CD4-positive, alpha-beta memory T cell (primary cell): Measurements from ENCODE around the gene DZIP1L. TPM values are rescaled to one million over a fixed set of nuclear protein-coding genes. Genes with fewer than 3 reads are reported as not detected.

Experiments used
- CTCF ChIA-PET: fragments of 350-600 bp; sonication (Branson Sonifier 250); formaldehyde crosslinking; loops from one replicate; lab custom pipeline; 2021; ENCODE audit warnings: inconsistent platforms; ENCODE audit not compliant: partially characterized antibody; lab: Charles Lee
- POLR2A ChIA-PET: fragments of 350-600 bp; sonication (Branson Sonifier 250); formaldehyde crosslinking; loops from one replicate; lab custom pipeline; 2021; ENCODE audit not compliant: partially characterized antibody; lab: Charles Lee
- DNase-seq, 5 donors: peaks; one replicate each; pipeline versions ENCODE4 v3.0.0 to v3.0.0-alpha.2; 2020 to 2022; ENCODE audit warnings: mixed read lengths in 1 of 5
- H3K27ac ChIP-seq: one replicate; pipeline ENCODE4 v1.7.0; 2013; ENCODE audit warnings: low read depth, low read length
- H3K27me3 ChIP-seq: 2 replicates; pipeline ENCODE4 v1.7.0; 2013; ENCODE audit warnings: mild to moderate bottlenecking, low read length, moderate library complexity; ENCODE audit not compliant: insufficient read depth
- H3K36me3 ChIP-seq: 2 replicates; pipeline ENCODE4 v1.7.0; 2013; ENCODE audit warnings: mild to moderate bottlenecking, low read length, moderate library complexity; ENCODE audit not compliant: insufficient read depth
- H3K4me1 ChIP-seq: 2 replicates; pipeline ENCODE4 v1.7.0; 2013; ENCODE audit warnings: mild to moderate bottlenecking, low read length, moderate library complexity; ENCODE audit not compliant: insufficient read depth
- H3K4me3 ChIP-seq, 2 donors: one replicate each; pipeline ENCODE4 v1.7.0; 2013; ENCODE audit warnings: low read length in 2 of 2, mild to moderate bottlenecking in 1 of 2
- H3K9me3 ChIP-seq, 2 donors: one replicate each; pipeline ENCODE4 v1.7.0; 2013; ENCODE audit warnings: low read length in 2 of 2, control low read depth in 1 of 2; ENCODE audit not compliant: control insufficient read depth in 1 of 2
- H3K27ac Mint-ChIP-seq, 7 donors: one replicate each; pipeline ENCODE4 v1.8.0; 2020 to 2021; ENCODE audit warnings: mixed read lengths in 7 of 7, mild to moderate bottlenecking in 6 of 7, inconsistent platforms in 3 of 7, moderate library complexity in 3 of 7
- H3K27me3 Mint-ChIP-seq, 2 donors: one replicate each; pipeline ENCODE4 v1.8.0; 2020 to 2021; ENCODE audit warnings: mixed read lengths in 2 of 2
- H3K36me3 Mint-ChIP-seq, 2 donors: one replicate each; pipeline ENCODE4 v1.8.0; 2020 to 2021; ENCODE audit warnings: mixed read lengths in 2 of 2, inconsistent platforms in 1 of 2, mild to moderate bottlenecking in 1 of 2
- H3K4me1 Mint-ChIP-seq, 4 donors: one replicate each; pipeline ENCODE4 v1.8.0; 2020 to 2021; ENCODE audit warnings: mixed read lengths in 4 of 4, mild to moderate bottlenecking in 1 of 4
- H3K4me3 Mint-ChIP-seq, 8 donors: one replicate each; pipeline ENCODE4 v1.8.0; 2020 to 2021; ENCODE audit warnings: mixed read lengths in 8 of 8, mild to moderate bottlenecking in 7 of 8, moderate library complexity in 6 of 8, inconsistent platforms in 3 of 8
- H3K9me3 Mint-ChIP-seq, 8 donors: one replicate each; pipeline ENCODE4 v1.8.0; 2020 to 2021; ENCODE audit warnings: mixed read lengths in 8 of 8, mild to moderate bottlenecking in 5 of 8, inconsistent platforms in 3 of 8, moderate library complexity in 1 of 8
- intact Hi-C: fragments of 100-400 bp; cut with micrococcal nuclease; formaldehyde crosslinking; loops from one replicate; pipeline ENCODE4 v1.15.1; 2023
- polyA plus RNA-seq, 2 donors: library from polyadenylated mRNA; unstranded; fragments of 300-500 nt; fragmentation: Illumina TruSeq; gene quantifications; one replicate each; pipeline ENCODE4 v1.2.3, GENCODE V29; 2021
- total RNA-seq, 2 experiments: library from RNA; stranded (reverse); gene quantifications; one replicate each; pipeline ENCODE4 v1.2.3, GENCODE V29; 2021

Gene DZIP1L
- total and polyA plus RNA-seq, 4 experiments from 2014 or later = not detected

GRCh38 chr3:138139691-138140090 is 24.3 kb upstream of the DZIP1L start:
- Histone ChIP-seq H3K36me3 (no peaks in the 10 kb centered on the region), H3K27ac (no peak overlapping the region), H3K4me1 (no peaks in the 10 kb centered on the region), H3K27me3 (no peaks in the 10 kb centered on the region), H3K9me3 (no peaks in the 10 kb centered on the region), H3K4me3 (no peak overlapping the region)
- Mint-ChIP-seq H3K36me3 (peaks cover 0 to 3% of the 10 kb centered on the region in 2 donors), H3K27ac (no peak overlapping the region), H3K9me3 (no peaks in the 10 kb centered on the region), H3K27me3 (peaks cover 5 to 14% of the 10 kb centered on the region in 2 donors), H3K4me3 (no peak overlapping the region), H3K4me1 (no peaks in the 10 kb centered on the region)
- intact Hi-C loops = no loop called here
- DNase-seq = no peak
- ChIA-PET CTCF (no interaction called here), POLR2A (no interaction called here)

- no peaks in the 10 kb centered on the region for H3K36me3 ChIP-seq
- H3K9me3 ChIP-seq = no peaks in the 10 kb centered on the region
- H3K9me3 Mint-ChIP-seq = no peaks in the 10 kb centered on the region
- intact Hi-C loops = no loop called here
- no peak overlapping the region for H3K27ac ChIP-seq
- peaks cover 3 to 14% of the 10 kb centered on the region in 2 donors for H3K27me3 Mint-ChIP-seq
- H3K4me1 Mint-ChIP-seq = no peaks in the 10 kb centered on the region
- DNase-seq = no peak
- no peak overlapping the region for H3K4me3 Mint-ChIP-seq
- no peak overlapping the region for H3K4me3 ChIP-seq
- no peak overlapping the region for H3K27ac Mint-ChIP-seq
- POLR2A ChIA-PET = no interaction called here
- CTCF ChIA-PET = no interaction called here
- no peaks in the 10 kb centered on the region for H3K27me3 ChIP-seq
- H3K36me3 Mint-ChIP-seq = peaks cover 0 to 3% of the 10 kb centered on the region in 2 donors
- no peaks in the 10 kb centered on the region for H3K4me1 ChIP-seq
These were observed 22.5 kb upstream of the DZIP1L start for GRCh38 chr3:138137861-138138260.

- Mint-ChIP-seq H3K9me3 (no peaks in the 10 kb centered on the region), H3K27ac (no peak overlapping the region), H3K4me3 (no peak overlapping the region), H3K27me3 (peaks cover 3 to 11% of the 10 kb centered on the region in 2 donors), H3K4me1 (no peaks in the 10 kb centered on the region), H3K36me3 (peaks cover 0 to 3% of the 10 kb centered on the region in 2 donors)
- Histone ChIP-seq H3K36me3 (no peaks in the 10 kb centered on the region), H3K4me1 (no peaks in the 10 kb centered on the region), H3K9me3 (no peaks in the 10 kb centered on the region), H3K27me3 (no peaks in the 10 kb centered on the region), H3K4me3 (no peak overlapping the region), H3K27ac (no peak overlapping the region)
- ChIA-PET CTCF (no interaction called here), POLR2A (no interaction called here)
- intact Hi-C loops = no loop called here
- DNase-seq = no peak
These were observed 20.8 kb upstream of the DZIP1L start for GRCh38 chr3:138136201-138136600.

GRCh38 chr3:138135833-138136194 is 20.4 kb upstream of the DZIP1L start:
- H3K4me3 ChIP-seq = no peak overlapping the region
- no peak overlapping the region for H3K4me3 Mint-ChIP-seq
- peaks cover 0 to 2% of the 10 kb centered on the region in 2 donors for H3K36me3 Mint-ChIP-seq

GRCh38 chr3:138135146-138135832 is 19.9 kb upstream of the DZIP1L start:
- H3K4me3 ChIP-seq = no peak overlapping the region
- Mint-ChIP-seq H3K9me3 (no peaks in the 10 kb centered on the region), H3K27me3 (peaks cover 3 to 12% of the 10 kb centered on the region in 2 donors), H3K27ac (no peak overlapping the region), H3K4me1 (no peaks in the 10 kb centered on the region), H3K4me3 (no peak overlapping the region), H3K36me3 (no peaks in the 10 kb centered on the region)
- H3K4me1 ChIP-seq = no peaks in the 10 kb centered on the region
- H3K36me3 ChIP-seq = no peaks in the 10 kb centered on the region
- no peaks in the 10 kb centered on the region for H3K27me3 ChIP-seq
- ChIA-PET CTCF (interaction anchor here (0.7 kb wide), 1 partner anchor 17 kb away, joined by 3 read pairs; no protein-coding TSS in a partner anchor), POLR2A (no interaction called here)
- no peak for DNase-seq
- H3K27ac ChIP-seq = no peak overlapping the region
- intact Hi-C loops = no loop called here
- H3K9me3 ChIP-seq = no peaks in the 10 kb centered on the region

More at GRCh38 chr3:138135833-138136194, 20.4 kb upstream of the DZIP1L start:
- Mint-ChIP-seq H3K27me3 (peaks cover 3 to 10% of the 10 kb centered on the region in 2 donors), H3K4me1 (no peaks in the 10 kb centered on the region), H3K27ac (no peak overlapping the region), H3K9me3 (no peaks in the 10 kb centered on the region)
- H3K36me3 ChIP-seq = no peaks in the 10 kb centered on the region
- H3K4me1 ChIP-seq = no peaks in the 10 kb centered on the region
- H3K27ac ChIP-seq = no peak overlapping the region
- no peak for DNase-seq
- H3K9me3 ChIP-seq = no peaks in the 10 kb centered on the region
- POLR2A ChIA-PET = no interaction called here
- CTCF ChIA-PET = no interaction called here
- no peaks in the 10 kb centered on the region for H3K27me3 ChIP-seq
- intact Hi-C loops = no loop called here

- Mint-ChIP-seq H3K9me3 (no peaks in the 10 kb centered on the region), H3K27me3 (peaks cover 4 to 10% of the 10 kb centered on the region in 2 donors), H3K27ac (no peak within 1 kb of the TSS), H3K4me1 (no peaks in the 10 kb centered on the region), H3K4me3 (no peak within 1 kb of the TSS), H3K36me3 (no peaks in the 10 kb centered on the region)
- Histone ChIP-seq H3K4me1 (no peaks in the 10 kb centered on the region), H3K4me3 (no peak within 1 kb of the TSS), H3K27me3 (no peaks in the 10 kb centered on the region), H3K36me3 (no peaks in the 10 kb centered on the region), H3K27ac (no peak within 1 kb of the TSS), H3K9me3 (no peaks in the 10 kb centered on the region)
- intact Hi-C loops = no loop called here
- POLR2A ChIA-PET = no interaction called here
- CTCF ChIA-PET = no interaction called here
- no peak for DNase-seq
These were observed 16.8 kb upstream of the DZIP1L start, which contains the start of gene A4GNT for GRCh38 chr3:138132239-138132638. TSS of gene A4GNT (minus strand) at chr3:138132390. CDS start at chr3:138131256, 1,134 bp downstream.

GRCh38 chr3:138127636-138128365 is 12.4 kb upstream of the DZIP1L start:
- no peaks in the 10 kb centered on the region for H3K36me3 ChIP-seq
- POLR2A ChIA-PET = no interaction called here
- no peaks in the 10 kb centered on the region for H3K9me3 Mint-ChIP-seq
- no peaks in the 10 kb centered on the region for H3K4me1 Mint-ChIP-seq
- intact Hi-C loops = no loop called here
- H3K27me3 Mint-ChIP-seq = peaks cover 4 to 12% of the 10 kb centered on the region in 2 donors
- H3K27me3 ChIP-seq = peaks cover 7% of the 10 kb centered on the region
- CTCF ChIA-PET = interaction anchor here (2.0 kb wide), 1 partner anchor 10 kb away, joined by 12 read pairs; no protein-coding TSS in a partner anchor
- no peak overlapping the region for H3K4me3 ChIP-seq
- no peaks in the 10 kb centered on the region for H3K36me3 Mint-ChIP-seq
- no peak overlapping the region for H3K27ac ChIP-seq
- no peak overlapping the region for H3K4me3 Mint-ChIP-seq
- no peaks in the 10 kb centered on the region for H3K4me1 ChIP-seq
- no peak for DNase-seq
- H3K27ac Mint-ChIP-seq = no peak overlapping the region
- no peaks in the 10 kb centered on the region for H3K9me3 ChIP-seq
